CD4-positive, alpha-beta T cell treated with Interferon alpha-2 for 1 hour (primary cell): ENCODE results near the gene SLC2A1.

Source experiments
- DNase-seq, 2 donors: peaks; one replicate each; pipeline ENCODE4 v3.0.0-alpha.2; 2020 to 2022

The SLC2A1 gene

GRCh38 chr1:42958488-42959319 is at the start of gene SLC2A1:
SLC2A1 (minus strand) TSS chr1:42958868; CDS start chr1:42958651, 217 bp downstream.
- peak; percentile 96 to 97 for DNase-seq

- no peak for DNase-seq
Observed at GRCh38 chr1:43007377-43008114, 48.9 kb upstream of the SLC2A1 start.

- DNase-seq = no peak
Observed at GRCh38 chr1:43005460-43006361, 47.0 kb upstream of the SLC2A1 start.

- DNase-seq = no peak
Observed at GRCh38 chr1:43004587-43005459, 46.2 kb upstream of the SLC2A1 start.

GRCh38 chr1:43002766-43003165 is 44.1 kb upstream of the SLC2A1 start:
- no peak for DNase-seq

- no peak for DNase-seq
Observed at GRCh38 chr1:43002116-43002515, 43.4 kb upstream of the SLC2A1 start.

- DNase-seq = no peak
Observed at GRCh38 chr1:43001434-43001833, 42.8 kb upstream of the SLC2A1 start.

GRCh38 chr1:43000271-43000670 is 41.6 kb upstream of the SLC2A1 start:
- no peak for DNase-seq

GRCh38 chr1:42999308-42999707 is 40.6 kb upstream of the SLC2A1 start:
- DNase-seq = no peak

GRCh38 chr1:42998386-42998785 is 39.7 kb upstream of the SLC2A1 start:
- DNase-seq = no peak

GRCh38 chr1:42996384-42996970 is 37.8 kb upstream of the SLC2A1 start:
- DNase-seq = no peak

- DNase-seq = peak in 1 of 2 donors; percentile 28
Observed at GRCh38 chr1:42993502-42994136, 35.0 kb upstream of the SLC2A1 start.

GRCh38 chr1:42992054-42992571 is 33.4 kb upstream of the SLC2A1 start:
- DNase-seq = no peak

- no peak for DNase-seq
Observed at GRCh38 chr1:42990757-42991346, 32.2 kb upstream of the SLC2A1 start.

- no peak for DNase-seq
Observed at GRCh38 chr1:42983693-42984092, 25.0 kb upstream of the SLC2A1 start.

GRCh38 chr1:42983253-42983652 is 24.6 kb upstream of the SLC2A1 start:
- DNase-seq = no peak

- DNase-seq = no peak
Observed at GRCh38 chr1:42982641-42983040, 24.0 kb upstream of the SLC2A1 start.

- no peak for DNase-seq
Observed at GRCh38 chr1:42981871-42982270, 23.2 kb upstream of the SLC2A1 start.

GRCh38 chr1:42981255-42981805 is 22.7 kb upstream of the SLC2A1 start:
- no peak for DNase-seq
